HFF-Myc (cell line): ENCODE data around the gene GORASP1.

ENCODE experiments used
- DNase-seq: peaks from one replicate; pipeline ENCODE4 v3.0.0-alpha.2; 2011; ENCODE audit warnings: low read depth; ENCODE audit errors: extremely low read depth
- H3K4me3 ChIP-seq: replicated peaks from 2 replicates; pipeline ENCODE4 v1.5.1; 2011; ENCODE audit warnings: low read depth, mild to moderate bottlenecking, control low read depth, low read length
- CTCF ChIP-seq: IDR thresholded peaks from 2 replicates; pipeline ENCODE4 v1.5.1; 2012; ENCODE audit warnings: mild to moderate bottlenecking, low read depth, low read length, control low read depth; ENCODE audit errors: missing control alignments

GORASP1 gene

DNA sequence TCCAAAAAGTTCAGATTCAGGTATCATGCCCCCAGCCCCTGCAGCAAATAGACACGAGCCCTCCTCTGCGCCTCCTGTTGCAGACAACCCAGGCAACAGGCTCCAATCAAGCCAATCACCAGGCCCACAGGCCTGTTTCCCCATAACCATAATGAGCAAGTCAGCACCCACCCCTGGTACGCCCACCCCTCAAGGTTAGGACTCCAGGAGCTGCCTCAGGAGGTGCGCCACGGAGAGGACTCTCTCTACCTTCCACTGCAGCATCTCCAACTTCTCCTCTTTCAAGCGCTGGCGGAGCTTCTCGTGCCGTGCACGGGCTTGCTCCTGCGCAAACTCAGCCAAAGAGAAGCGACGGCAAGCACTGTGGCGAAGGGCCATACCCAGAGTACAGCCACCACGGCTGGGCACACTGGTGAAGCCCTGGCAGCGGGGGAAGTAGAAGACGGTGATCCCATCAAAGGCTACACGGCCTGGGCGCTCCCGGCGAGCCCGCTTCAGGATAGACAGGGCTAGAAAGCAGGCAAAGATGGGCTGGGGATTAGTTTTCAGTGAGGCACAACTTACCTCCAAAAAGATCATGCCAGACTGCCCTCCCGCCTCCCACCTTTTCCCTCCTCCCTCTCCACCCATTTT is 37.4 kb upstream of the GORASP1 start:
- no peak overlapping the region for H3K4me3 ChIP-seq
- no peak for TF ChIP-seq CTCF
- DNase-seq = no peak

- no peak overlapping the region for H3K4me3 ChIP-seq
- no peak for TF ChIP-seq CTCF
- no peak for DNase-seq
Measured at GRCh38 chr3:39144095-39144747, 36.8 kb upstream of the GORASP1 start.

- TF ChIP-seq CTCF = no peak
- H3K4me3 ChIP-seq = no peak overlapping the region
- DNase-seq = no peak
Measured at GRCh38 chr3:39143051-39143885, 35.8 kb upstream of the GORASP1 start.

DNA sequence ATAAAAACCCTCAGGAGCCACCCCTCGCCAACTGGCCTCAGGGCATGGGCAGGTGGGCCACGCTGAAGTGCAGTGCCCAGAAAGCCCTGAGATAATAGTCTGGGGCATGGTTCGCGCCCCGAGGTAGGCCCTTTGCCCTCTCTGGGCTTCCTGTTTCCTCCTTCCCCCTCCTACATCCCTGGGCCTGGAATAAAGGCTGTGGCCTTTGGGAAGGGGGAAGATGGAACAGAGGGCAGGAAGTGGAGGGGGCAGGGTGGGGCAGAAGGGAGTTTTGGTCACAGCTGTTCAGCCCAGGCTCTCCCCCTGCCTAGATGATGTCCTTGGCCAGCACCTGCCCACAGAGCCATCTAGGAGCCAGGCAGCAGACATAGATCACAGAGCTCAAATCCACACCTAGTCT is 34.6 kb upstream of the GORASP1 start:
- DNase-seq = no peak

DNA sequence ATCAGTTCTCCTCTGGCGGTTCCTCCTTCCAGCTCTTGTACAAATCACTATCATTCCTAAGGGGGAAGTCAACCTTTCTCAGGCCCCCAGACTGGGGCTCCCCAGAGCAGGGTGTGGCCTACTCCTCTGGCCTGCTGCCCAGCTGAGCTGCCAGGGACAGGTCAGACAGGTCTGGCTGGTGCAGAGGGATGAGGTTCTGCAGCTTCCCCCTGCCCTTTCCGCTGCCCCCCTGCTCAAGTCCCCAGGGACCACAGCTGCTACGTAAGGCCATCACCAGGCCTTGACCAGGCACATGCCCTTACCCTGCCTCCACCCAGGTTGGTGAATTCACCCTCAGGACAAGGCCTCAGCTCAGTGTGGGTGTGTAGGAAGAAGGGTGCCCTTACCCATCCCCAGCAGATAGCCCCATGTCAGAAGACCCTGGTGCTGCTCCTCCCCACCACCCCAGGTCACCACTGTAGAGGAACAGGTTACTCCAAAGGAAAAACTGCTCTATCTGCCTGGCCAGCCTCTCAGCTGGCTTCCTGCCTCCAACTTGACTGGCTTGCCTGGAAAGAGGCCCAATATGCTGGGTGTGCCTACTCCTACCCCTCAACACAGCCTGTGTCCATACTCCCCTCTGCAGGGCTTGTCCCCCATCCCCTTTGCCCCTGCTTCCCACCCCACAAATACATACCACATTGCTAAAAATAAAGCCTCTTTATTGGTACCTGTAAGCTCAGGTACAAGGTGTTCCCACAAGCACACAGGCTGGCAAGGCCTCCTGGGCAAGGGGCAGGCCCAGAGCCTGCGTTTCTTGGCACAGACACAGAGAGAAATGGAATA is 34.0 kb upstream of the GORASP1 start:
- H3K4me3 ChIP-seq = no peak overlapping the region
- no peak for TF ChIP-seq CTCF
- no peak for DNase-seq

More for the DNA sequence above, 34.6 kb upstream of the GORASP1 start:
- no peak for TF ChIP-seq CTCF
- no peak overlapping the region for H3K4me3 ChIP-seq

GRCh38 chr3:39140341-39140971 is 33.0 kb upstream of the GORASP1 start:
- DNase-seq = no peak
- H3K4me3 ChIP-seq = no peak overlapping the region
- TF ChIP-seq CTCF = no peak
